ENCODE measurements around the gene ACSS1.

Gene ACSS1

DNA sequence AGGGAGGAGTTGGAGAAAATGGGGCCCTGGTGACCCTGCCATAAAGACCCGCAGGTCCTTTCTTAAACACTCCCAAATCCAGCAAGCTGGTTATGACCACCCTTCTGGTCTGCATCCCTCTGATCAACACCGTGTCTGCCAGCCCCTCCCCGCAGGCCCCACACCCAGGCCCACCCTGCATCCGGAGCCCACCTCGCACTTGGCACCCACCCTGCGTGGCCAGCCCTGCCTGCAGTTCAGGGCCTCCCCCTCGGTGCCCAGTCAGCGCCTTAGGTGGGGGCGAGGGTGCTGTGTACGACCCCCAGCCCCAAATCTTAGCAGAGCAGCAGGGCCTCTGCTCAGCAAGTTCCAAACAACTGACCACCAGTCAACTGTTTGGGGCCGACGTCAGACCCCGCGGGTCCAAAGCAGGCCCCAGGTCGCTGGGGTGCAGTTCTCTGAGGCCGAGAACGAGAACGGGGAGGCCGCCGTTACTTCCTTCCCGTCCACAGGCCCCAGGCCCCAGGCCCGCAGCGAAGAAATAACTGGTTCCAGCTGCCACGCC lies 1.2 kb downstream of the ACSS1 start:
- no peak for TF ChIP-seq ZFX (IDR thresholded peaks at IDR 0.05)
- TF ChIP-seq, protein P1, sequence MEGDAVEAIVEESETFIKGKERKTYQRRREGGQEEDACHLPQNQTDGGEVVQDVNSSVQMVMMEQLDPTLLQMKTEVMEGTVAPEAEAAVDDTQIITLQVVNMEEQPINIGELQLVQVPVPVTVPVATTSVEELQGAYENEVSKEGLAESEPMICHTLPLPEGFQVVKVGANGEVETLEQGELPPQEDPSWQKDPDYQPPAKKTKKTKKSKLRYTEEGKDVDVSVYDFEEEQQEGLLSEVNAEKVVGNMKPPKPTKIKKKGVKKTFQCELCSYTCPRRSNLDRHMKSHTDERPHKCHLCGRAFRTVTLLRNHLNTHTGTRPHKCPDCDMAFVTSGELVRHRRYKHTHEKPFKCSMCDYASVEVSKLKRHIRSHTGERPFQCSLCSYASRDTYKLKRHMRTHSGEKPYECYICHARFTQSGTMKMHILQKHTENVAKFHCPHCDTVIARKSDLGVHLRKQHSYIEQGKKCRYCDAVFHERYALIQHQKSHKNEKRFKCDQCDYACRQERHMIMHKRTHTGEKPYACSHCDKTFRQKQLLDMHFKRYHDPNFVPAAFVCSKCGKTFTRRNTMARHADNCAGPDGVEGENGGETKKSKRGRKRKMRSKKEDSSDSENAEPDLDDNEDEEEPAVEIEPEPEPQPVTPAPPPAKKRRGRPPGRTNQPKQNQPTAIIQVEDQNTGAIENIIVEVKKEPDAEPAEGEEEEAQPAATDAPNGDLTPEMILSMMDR (conservative IDR thresholded peaks at IDR 0.05), result no peak
- H3K27ac ChIP-seq, result peak overlapping the region; percentile 76

DNA sequence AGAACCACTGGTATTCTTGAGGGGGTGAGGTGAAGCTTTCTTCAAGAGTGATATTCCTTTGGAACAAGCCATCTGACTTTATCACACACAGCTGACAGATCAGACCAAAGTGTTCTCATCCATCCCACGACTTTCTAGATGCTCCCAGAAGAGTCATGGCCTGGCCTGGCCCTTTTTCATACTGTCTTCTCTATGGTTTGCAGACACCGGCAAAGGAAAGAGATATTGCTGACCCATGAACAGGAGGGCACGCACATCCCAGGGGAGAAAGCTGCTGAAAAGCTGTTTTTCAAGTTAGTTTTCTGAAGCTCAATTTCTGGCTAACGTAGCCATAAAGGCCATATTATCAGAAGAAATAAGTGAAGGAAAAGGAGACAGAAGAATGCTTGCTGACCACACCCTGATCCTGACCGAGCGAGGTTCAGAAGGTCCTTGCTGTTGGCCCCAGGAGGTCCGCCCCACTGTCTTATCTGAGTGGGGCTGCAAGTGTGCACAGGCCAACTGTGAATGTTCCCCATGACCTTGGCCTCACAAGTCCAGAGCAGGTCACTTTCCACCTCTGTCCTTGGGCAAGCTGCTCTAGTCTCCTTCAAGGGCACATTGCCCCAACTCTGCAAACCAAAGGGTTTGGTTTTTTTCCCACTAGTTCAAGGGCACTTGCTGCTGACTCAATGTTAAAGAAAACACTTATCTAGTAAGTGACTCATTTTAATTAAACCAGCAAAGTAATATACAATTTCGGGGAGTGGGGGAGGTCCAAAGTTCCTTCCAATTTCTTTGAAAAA lies 2.0 kb downstream of the ACSS1 start:
- TF ChIP-seq ZFX (IDR thresholded peaks at IDR 0.05), result no peak
- TF ChIP-seq, protein P1 (conservative IDR thresholded peaks at IDR 0.05), result no peak
- no peak overlapping the region; the same call in 1 of the 2 replicates for H3K27ac ChIP-seq

DNA sequence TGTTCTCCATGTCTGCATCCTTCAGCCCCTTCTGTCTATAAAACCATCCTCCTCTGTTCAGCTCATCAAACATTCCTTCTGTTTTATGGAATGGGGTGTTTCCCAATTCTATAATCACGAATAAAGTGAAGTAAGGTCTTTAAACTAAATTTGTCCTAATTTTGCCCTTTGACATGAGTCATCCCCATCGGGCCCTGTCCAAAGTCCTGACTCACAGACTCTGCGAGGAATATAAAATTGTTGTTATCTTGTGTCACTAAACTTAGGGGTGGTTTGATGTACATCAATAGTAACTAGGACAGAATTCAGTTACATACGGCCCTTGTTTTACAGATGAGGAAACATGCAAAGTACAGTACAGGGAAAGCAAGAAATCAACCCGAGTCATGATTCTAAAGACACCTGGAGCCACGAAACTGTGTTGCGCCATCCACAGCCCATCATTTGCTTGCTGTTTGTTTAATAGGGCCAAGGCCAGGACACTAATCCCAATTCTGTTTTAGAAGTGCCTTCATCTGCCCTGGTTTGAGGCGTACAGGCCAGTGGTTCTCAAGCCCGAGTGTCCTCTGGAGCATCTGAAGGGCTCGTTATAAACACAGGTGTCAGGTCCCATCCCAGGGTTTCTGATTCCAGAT lies 2.8 kb downstream of the ACSS1 start:
- TF ChIP-seq ZFX (IDR thresholded peaks at IDR 0.05), result no peak
- TF ChIP-seq, protein P1 (conservative IDR thresholded peaks at IDR 0.05), result no peak
- no peak overlapping the region for H3K27ac ChIP-seq

DNA sequence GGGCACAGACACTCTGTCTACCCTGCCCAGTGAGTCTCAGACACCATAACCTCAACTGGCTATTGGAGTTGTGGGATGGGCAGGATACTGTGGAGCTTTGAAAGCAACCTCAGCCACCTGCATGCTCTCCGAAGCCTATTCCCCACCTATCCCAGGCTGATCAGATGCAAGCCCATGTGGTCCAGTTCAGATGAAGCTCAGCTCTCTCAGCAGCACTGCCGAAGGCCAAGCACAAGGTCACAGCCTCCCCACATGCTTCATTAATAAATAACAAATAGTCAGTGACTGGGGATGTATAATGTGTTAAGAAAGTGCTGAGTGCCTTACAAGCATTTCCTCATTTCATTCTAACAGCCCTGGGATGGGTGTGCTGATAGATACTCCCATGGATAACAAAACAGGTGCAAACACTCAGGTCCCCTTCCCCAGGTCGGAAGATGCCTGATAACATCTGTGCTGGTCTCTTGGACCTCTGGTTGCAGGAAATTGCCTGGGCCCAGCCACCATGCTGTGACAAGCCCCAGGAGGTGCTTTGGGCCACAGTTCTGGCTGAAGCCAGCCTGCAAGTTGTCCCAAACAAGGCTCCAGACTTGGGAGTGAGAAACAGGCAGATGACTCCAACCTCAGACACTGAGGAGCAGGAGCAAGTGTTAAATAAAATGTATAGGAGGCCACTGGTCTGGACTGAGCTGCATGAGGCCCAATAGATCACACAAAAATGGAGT lies 3.7 kb downstream of the ACSS1 start:
- no peak for TF ChIP-seq ZFX (IDR thresholded peaks at IDR 0.05)
- TF ChIP-seq, protein P1 (conservative IDR thresholded peaks at IDR 0.05), result no peak
- H3K27ac ChIP-seq, result no peak overlapping the region

DNA sequence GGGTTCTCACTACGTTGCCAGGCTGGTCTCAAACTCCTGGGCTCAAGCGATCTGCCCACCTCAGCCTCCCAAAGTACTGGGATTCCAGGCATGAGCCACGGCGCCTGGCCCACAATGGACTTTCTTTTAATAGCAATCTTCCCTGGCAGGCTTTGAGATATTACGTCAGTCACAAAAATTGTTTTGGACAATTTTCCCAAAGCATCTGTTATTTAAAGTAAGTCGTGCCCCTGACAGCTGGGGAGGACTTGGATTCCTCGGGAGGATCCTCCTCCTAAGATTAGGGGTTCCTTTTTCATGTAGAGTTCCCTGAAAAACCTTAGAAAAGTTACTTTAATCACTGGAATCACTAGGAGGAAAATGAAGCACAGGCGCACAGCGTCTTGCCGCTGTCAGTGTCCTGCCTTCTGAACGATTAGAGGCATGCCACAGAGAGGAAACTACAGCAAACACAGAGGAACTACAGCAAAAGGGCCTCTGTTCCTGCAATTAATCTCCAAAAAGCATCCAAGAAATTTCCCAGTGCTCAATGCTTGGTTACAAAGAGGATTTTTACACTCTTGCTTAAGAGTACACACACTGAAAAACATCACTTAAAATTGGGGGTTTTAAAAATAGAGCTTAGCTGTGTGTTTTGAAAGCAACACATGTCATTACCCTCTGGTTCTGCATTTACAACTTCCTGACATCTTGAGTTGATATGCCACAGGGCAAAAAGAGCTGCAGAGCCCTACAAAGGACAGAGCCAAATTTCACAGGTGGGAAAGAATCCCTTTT lies 4.5 kb downstream of the ACSS1 start:
- TF ChIP-seq ZFX (IDR thresholded peaks at IDR 0.05), result no peak
- TF ChIP-seq, protein P1 (conservative IDR thresholded peaks at IDR 0.05), result no peak
- H3K27ac ChIP-seq, result no peak overlapping the region

DNA sequence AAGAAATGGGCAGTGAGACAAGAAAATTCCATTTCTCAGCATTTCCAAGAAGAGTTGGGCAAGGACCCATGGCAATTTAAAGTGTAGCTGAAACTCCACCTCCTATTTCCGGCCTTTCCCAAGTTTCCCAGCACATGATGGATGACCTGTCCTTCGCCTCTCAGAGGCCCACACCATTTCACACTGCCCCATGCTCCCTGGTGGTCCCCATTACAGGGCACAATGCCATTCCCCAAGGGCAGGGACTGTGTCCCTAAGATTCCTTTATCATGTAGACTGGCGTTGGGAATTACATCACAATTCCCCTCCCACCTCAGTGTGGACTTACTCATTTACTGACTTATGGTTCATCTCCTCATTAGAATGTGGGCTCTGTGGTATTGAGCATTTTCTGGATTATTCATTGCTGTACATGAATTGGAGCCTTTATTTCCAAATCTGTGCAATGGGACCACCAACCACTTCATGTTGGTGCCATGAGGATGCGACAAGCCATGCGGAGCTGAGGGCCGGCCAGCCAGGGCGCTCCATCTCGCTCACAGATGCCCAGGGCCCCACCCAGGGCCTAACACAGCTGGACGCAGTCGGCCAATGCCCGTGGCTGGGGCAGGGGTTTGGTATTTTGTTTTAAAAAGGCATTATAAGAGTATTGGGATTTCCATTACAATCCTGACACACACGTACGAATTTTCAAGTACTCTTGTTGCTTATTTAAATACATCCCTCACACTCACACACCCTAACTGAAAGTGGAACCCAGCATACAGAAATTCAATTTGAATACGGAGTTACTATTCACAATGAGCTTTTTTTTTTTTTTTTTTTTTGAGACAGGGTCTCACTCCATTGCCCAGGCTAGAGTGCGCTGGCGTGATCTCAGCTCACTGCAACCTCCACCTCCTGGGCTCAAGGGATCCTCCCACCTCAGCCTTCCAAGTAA lies 5.4 kb downstream of the ACSS1 start:
- H3K27ac ChIP-seq, result no peak overlapping the region

More for the DNA sequence above, 5.4 kb downstream of the ACSS1 start:
- no peak for TF ChIP-seq ZFX (IDR thresholded peaks at IDR 0.05)
- TF ChIP-seq, protein P1 (conservative IDR thresholded peaks at IDR 0.05), result no peak
